Stimulated activated CD4-positive, alpha-beta T cell treated with anti-CD3 and anti-CD28 coated beads, TNF-alpha, amount 100 ng/mL, for 24 hours (primary cell): ENCODE results near the gene TBX4.
"Not testable (repeated sequence)": the region's sequence is repeated elsewhere in the genome, so short reads cannot be mapped to it uniquely, and the experiment has no call there.

Experiments
- DNase-seq, 3 experiments: peaks; one replicate each; pipeline ENCODE4 v3.0.0-alpha.2; 2020; ENCODE audit warnings: low read depth in 3 of 3

TBX4 gene

GRCh38 chr17:61483778-61484116 is 31.5 kb downstream of the TBX4 start:
- no peak for DNase-seq

DNA sequence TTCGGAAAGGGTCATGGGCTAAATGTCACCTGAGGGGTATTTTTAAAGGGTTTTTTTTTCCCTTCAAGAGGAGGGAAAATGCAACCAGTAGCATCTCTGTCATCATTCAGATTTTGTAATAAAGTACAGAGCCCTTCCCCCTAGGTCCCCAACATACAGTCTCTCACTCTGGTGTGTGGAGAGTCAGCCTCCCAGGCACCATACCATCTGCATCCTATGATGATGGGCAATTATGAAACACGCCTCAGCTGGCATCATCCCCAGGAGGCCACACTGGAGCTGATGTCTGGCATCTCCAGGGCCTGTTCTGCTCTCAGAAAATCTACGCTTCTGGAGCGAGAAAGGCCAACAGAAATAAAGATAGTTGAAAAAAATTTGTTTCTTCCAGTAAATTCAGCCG is 32.0 kb downstream of the TBX4 start:
- DNase-seq: no peak

- no peak for DNase-seq
Observed at GRCh38 chr17:61485067-61485775, 33.0 kb downstream of the TBX4 start.

DNA sequence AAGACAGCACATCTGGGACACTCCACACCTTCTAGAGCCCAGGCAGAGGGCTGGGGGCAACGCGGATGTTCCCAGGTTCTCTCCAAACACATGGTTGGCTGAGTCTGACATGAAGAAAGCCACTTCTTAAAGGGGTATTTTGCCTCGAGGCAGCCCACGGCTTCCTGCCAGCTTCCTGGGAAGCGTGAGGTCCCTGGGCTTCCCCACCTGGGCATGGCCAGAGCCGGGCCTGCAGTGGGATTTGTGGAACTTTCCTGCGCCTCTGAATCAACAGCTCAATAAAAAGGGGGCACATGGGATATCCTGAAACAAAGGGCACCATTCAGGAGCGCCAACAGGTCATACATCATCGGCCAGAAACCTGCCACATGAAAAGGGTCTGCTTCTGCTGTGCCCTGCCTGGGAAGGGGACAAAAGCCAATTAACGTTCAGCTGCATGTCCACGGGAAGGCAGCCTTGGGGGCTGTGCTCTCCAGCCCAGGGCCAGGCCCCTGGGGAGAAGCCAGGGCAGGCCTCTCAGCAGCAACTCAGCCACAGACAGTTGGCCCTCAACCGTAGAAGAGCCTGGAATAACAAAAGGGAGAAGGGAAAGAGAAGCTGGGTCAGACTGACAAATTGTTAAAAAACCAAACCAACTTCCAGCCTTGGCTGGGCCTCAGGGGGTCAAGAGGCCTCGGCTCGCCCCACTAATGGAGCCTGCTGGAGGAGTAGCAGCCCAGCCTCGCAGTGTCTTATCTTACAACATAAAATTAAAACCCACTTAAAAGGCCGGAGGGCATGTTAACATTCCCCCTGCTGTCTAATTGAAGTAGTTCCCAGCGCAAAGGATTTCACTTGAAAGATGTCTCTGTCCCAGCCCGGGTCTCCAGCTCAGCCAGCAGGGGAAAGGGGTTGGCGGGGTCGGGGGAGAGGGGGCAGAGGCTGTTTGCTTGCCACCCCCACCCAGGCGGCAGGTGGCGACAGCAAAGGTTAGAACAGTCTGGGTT is 34.2 kb downstream of the TBX4 start:
- no peak for DNase-seq

DNA sequence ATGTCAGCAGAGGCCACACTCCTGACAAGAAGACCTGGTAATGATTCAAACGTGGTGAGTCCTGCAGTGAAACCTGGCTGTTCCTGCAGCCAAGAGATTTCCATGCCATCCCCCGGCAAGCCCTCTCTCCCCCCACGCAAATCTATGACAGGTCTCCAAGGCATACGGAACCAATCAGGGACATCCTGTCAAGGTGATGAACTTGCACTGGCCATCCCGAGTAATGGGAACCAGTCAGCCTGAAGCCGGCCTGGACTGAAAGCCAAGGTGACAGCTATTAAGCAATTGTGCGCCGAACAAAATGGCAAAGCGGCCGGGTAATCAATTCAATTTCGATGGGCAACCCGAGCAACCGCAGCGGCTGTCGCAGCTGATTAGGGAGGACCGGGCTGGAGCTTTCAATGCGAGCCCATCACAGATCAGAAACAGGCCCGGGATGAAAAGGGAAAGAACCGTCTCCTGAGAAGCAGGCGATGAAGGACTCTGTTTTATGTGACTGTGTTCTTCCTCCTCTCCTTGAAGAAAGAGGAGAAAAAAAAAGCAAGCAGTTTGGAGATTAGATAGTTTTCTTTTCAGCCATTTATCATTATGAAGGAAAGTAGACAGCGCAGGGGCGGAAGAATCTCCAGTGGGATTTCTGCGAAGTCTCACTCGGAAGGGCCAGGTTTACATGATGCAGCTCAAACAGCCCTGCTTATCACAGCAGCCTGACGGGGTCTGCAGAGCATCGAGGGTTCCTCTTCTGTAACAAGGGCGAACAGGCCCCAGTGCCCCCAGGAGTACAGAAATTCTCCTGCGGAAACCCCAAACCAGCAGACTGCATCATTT is 35.2 kb downstream of the TBX4 start:
- DNase-seq: no peak

DNA sequence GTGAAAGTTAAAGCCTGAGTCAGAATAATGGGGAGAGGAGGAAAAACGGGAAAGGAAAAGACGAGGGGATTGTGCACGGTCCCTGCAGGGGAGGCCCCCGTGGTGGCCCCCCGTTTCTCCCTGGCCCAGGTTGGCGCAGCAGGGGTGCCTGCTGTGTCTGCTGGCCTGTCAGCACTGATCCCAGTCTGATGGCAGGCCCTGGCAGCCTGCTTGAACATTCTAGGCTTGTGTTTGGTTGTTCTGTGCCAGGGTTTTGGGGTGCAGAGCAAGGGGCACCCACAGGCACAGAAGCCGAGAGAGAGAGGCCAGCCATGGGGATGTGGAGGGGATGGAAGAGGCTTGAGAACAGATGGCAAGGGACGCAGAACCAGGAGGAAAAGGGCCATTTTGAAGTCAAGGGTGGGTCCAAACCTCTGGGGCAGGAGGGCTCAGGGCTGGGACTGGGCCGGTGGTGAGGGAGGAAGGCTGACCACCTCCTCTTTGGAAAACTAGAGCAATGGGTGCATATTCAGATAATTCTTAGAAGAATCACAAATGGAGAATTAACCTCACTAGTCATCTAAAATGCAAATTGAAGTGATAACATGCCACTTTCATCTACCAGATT is 35.9 kb downstream of the TBX4 start:
- no peak for DNase-seq

GRCh38 chr17:61488878-61489718 is 36.9 kb downstream of the TBX4 start:
- no peak for DNase-seq

GRCh38 chr17:61489719-61490490 is 37.7 kb downstream of the TBX4 start:
- no peak for DNase-seq

- DNase-seq: no peak
Observed at GRCh38 chr17:61490540-61490975, 38.3 kb downstream of the TBX4 start.

DNA sequence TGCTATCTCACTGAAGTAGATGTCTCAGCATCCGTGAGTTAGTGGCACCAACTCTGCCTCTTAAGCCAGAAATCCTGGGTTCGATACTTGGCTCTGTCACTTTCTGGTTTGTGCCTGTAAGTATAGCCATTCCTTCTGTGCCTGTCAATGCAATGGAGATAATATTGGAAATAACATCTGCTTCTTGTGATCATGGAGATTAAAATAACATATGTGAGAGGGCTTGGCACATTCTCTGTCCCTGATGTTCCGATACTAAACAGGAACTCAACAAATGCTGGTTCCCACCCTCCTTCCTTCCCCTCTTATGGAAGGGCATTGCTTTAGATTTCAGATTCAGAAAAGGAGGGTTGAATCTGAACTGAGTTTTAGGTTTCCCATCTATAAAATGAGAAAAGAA is 39.8 kb downstream of the TBX4 start:
- no peak for DNase-seq

GRCh38 chr17:61492759-61493526 is 40.7 kb downstream of the TBX4 start:
- no peak for DNase-seq

- not testable (repeated sequence) for DNase-seq
Observed at GRCh38 chr17:61493830-61494324, 41.7 kb downstream of the TBX4 start.

DNA sequence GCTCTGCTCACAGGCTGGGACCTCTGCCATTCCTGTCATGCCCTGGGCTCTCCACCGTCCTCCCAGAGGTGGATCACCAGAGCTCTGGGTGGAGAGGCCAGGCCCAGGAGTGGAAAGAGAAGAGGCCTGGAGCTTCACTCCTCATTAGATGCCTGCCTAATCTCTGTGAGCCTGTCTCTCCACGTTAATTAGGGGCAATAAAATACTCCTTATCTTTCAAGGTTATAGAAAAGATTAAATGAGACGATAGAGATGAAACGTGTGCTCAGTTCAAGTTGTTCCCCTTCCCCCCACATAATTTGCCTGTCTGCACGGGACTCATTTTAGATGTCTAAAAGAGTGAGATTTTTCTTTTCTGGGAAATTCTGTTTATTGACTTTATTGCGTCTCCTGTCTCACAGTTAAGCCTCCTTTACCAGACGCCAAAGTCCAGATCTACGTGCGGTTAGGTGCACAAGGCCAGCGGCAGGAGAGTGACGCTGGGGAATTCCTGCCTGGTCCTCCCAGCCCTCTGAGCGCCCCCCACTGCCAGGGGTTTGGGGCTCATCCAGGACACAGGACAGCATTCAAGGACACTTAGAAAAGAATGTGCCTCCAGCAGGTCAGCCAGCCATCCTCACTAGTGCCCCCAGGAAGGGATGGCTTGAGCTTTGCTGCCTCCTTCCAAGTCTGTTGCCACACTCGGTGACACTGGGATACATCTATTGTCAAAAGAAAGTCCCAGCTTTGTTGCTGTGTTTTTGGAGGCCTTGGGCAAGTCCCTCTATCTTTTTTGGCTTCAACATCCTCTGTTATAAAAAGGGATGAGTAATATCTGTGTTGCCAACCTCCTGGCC is 42.3 kb downstream of the TBX4 start:
- no peak for DNase-seq

DNA sequence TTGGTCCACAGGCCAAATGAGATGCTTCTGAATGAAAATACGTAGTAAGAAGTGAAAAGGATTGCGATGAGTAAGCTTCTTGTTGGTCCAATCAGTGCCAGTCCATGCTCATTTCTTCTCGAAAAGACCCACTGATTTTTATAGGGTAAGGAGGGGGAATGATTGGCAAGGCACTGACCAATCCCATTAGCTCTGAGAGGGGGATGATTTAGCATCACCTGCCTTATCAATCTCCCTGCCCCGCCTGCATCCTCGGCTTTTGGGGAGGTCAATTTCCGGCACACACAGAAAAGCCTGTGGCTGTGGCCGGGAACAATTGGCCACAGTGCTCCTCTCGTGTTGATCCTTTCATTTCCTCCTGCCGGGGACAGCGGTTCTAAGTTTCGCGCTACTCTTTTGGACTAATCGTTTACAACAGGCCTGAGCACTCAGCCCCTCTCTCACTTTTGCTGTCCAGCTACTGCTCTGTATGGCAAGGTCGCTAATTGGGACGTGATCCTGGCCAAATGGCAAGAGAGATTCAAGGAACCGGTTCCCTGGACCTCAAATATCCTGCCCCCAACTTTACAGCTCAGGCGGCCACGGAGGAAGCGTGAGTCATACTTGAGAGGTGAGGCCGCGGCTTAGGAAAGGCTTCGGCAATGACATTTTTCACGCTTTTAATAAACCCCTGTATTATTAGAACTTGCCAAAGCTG is 43.1 kb downstream of the TBX4 start:
- DNase-seq: no peak

GRCh38 chr17:61496174-61496956 is 44.1 kb downstream of the TBX4 start:
- DNase-seq: no peak

GRCh38 chr17:61496957-61497653 is 44.9 kb downstream of the TBX4 start:
- DNase-seq: no peak
